NT2/D1 (cell line): Measurements from ENCODE around the gene GPR39.

Experiments
- SUZ12 ChIP-seq: IDR thresholded peaks from 2 replicates; pipeline ENCODE4 v1.6.1; 2011; ENCODE audit not compliant: insufficient read length, insufficient read depth; ENCODE audit errors: extremely low read depth
- ZNF274 ChIP-seq: IDR thresholded peaks from 2 replicates; pipeline ENCODE4 v1.6.1; 2011; ENCODE audit warnings: mild to moderate bottlenecking, low read depth, low read length

GRCh38 chr2:132609101-132609890, 192.7 kb downstream of the GPR39 start:
- no peak for TF ChIP-seq ZNF274
- TF ChIP-seq SUZ12, result no peak
